T47D (cell line): Measurements from ENCODE around the gene VTI1A.

ENCODE experiments used
- DNase-seq, 2 experiments: peaks; one replicate each; pipeline versions ENCODE4 v3.0.0 to v3.0.0-alpha.2; 2011 to 2012; ENCODE audit warnings: low read depth in 1 of 2, low spot score in 1 of 2
- JUND ChIP-seq: IDR thresholded peaks from 2 replicates; pipeline ENCODE4 v1.6.1; 2012; ENCODE audit warnings: low read depth
- in situ Hi-C: cut with HindIII; loops from 2 replicates; pipeline ENCODE4 v1.10.0; 2016; ENCODE audit warnings: low sequenced_read_pairs, low pct_unique_long_range_greater_than_20kb

Gene VTI1A

DNA sequence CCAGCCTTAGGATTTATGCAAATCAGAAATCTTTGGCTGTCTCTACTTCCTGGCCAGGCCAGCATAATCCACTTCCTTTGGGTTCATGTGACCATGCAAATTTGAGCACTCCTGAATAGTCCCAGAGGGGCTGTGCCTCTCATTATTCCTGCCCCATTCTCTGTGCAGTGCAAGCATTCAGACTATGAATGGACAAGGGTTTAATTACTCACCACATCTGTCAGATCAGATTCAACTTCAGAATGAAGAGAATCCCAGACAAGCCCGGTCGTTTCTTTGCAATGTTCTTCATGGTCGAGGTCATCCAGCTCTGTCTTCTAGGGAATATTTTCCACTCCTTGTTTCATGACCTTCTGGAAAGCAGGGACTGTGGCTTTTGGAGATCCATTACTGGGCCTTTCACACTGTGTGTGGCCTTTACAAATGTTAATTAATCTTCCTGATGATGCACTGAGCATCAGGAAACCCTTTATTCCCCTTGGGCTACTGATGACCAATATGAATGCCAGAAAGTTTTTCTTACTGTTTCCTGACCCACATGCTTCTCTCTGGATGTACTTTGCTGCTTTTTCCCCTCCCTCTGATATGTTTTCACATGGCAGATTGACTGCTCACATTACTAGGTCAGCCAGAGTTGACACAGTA, 285.4 kb downstream of the VTI1A start:
- in situ Hi-C loops, result no loop called here
- TF ChIP-seq JUND, result no peak
- DNase-seq, result no peak

DNA sequence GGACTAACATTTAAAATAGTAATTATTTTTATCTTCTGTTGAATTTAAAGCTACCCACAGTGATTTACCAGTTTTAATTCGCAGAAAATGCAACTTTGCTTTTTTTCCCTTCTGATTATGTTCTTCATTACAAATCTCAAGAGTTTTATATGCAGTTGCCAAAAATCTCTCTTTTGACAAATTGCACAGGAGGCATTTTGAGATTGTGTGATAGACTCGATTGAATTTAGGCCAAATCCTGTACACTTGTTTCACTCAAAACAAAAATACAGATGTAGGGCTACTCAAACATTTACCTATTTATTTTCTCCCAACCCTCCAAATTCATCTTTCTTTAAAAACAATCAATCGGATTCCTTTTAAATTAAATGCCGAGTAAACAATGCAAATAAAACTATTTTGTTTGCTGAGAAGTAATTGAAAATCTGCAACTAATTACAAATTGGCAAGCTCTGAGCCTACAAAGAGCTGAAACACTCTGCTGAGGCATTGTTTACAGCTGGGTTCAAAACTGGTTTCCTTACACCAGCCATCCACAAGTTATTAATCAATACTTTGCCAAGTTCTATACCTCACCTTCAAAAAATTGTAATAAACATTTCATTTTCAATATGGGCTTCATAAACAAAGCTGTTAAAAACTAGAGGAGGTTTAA, 288.2 kb downstream of the VTI1A start:
- in situ Hi-C loops, result no loop called here
- no peak for DNase-seq
- TF ChIP-seq JUND, result no peak

DNA sequence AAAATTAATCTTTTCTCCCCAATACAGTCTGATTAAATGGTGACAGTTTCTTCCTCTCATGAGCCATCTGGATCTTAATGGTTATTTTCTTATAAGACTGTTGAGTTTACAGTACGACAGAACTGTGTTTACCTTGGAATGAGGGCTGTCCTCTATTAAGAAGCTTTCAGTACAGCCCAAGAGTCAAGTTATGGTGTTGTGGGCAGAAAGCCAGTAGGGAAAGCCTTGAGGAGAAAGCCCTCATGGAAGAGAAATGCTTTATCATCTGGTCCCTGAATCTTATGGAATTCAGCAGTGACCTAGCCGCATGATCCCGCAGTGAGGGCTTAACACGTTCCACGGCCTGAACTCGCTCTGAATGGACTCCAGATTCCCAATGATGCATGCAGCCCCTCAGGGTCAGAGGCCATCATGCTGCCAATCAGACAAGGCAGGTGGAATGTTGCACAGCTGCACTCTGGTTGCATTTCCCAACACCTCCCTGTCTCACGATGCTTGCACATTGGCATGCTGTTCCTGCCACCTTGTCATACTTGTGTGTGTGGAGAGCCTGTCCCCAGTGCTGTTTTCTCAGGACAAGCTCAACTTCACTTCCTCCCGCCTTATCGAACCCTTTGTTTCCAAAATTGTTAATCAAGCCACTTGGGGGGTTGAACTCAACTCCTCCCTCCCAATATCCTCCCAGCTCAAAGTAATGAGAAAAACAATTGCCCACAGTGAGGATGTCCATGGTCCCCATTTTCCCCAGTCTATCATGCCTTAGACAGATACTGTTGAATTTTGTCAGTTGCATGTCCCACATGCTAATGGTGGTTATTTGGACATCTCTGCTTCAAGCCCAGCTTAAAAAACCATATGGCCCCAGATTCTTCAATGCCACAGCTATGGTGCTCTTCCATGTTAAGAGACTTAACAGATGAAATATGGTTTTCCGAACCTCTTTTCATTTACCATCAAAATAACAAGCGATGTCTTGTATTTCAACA, 291.9 kb downstream of the VTI1A start:
- no peak for TF ChIP-seq JUND
- in situ Hi-C loops, result no loop called here
- peak in 1 of 2 experiments; percentile 33 for DNase-seq

DNA sequence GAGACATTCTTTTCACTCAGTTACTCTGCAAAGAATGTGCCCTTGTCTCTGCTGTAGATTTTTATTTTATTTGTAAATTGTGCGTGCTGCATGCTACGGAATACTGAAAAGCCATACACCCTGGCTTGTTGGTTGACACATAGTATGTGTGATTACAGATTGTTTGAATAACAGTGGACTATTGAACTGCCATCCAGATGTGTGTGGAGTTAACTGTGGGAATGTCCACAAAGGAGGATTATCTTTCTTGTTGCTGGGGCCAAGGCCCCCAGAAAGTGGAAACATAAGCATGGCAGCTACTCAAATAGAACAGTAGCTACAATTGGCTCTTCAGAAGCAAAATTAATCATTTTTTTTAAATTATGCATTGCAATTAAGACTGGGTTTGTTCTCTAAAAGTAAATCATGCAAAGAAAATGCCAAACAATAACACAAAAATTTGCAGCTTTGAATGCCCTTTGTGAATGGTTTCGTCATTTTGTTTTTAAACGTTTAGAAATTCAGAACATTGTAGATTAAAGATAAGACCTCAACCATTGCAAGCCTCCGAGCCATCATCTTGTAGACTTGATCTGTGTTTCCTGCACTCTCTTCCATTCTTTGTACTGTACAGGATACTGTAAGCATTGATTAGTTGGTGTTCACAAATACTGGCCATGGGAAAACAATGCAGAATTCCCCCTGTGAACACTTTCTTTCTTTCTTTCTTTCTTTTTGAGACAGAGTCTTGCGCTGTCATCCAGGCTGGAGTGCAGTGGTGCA, 292.8 kb downstream of the VTI1A start:
- TF ChIP-seq JUND, result no peak
- in situ Hi-C loops, result no loop called here
- no peak for DNase-seq

DNA sequence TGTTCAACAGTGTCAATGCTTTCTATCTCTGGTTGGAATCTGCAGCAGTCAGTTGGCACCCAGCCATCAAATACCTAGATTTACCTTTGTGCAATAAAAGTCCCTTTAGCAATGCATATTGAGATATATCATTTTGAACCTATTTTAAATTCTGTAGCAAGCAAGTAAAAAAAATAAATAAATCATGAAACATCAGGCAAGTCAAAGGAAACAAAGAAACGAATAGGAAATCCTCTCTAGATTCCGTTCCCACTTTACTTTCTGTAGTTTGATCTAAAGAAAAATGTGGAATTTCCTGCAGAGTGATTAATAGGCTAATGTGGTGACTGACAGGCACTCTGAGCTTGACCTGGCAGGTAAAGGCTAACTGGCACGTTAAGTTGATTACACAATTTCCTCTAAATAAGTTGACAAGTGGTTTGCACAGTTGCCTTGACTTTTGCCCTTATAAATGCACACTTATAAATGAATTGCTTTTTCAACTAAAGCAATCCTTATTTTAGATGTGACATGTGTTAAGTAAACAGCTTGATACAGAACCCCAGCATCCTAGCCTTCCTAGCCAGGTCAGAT, 294.9 kb downstream of the VTI1A start:
- TF ChIP-seq JUND, result no peak
- peak in 1 of 2 experiments; percentile 47 for DNase-seq
- in situ Hi-C loops, result no loop called here

DNA sequence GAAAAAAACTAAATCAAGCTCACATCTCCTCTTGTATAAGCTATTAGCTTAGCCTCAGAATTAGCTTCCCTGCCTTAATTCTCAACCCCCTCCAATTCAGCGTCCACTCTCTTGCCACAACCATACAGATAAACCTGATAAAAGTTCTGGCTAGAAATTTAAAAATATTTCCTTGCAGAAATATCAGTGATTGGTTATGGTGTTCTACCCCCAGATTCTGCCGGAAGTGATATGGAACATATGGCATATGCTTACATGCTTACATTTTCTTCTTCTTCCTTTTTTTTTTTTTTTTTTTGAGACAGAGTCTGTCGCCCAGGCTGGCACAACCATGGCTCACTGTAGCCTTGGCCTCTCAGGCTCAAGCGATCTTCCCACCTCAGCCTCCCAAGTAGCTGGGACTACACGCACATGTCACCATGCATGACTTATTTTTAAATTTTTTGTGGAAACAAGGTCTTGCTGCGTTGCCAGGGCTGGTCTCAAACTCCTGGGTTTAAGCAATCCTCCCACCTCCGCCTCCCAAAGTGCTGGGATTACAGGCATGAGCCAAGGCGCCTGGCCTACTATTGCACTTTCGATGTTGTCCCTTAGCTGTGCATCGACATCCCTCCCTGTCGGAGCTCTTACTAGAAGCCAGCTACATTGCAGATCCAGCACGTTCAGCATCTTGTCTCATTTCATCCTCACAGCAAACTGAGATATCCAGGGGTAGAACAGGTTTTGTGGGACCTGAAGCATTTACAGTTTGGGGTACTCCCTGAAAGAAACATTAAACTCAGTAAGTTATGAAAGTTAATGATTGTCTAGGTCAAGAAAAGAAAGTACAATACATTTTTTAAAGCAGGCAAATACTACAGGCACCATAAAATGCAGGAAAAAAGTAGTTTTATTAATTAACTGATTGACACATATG, 297.4 kb downstream of the VTI1A start:
- in situ Hi-C loops, result no loop called here
- DNase-seq, result no peak
- TF ChIP-seq JUND, result no peak

DNA sequence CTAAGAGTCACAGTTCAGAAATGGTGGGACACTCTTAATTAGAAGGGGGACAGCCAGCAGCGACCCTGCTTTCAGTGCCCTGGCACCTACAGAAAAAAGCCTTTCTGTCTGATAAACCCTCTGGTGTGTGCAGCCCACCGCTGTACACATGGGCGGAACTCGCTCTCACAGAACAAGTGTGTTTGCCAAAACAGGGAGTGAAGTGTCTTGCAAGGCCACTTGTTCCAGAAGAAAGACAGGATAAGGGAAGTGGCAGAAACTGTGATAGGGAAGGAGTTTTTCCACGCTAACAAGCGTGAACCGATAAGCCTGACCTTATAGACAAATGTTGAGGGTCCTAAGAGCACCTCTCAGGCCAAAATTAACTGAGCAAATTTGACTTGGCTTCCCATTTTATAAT, 299.3 kb downstream of the VTI1A start:
- DNase-seq, result no peak
- TF ChIP-seq JUND, result no peak
- in situ Hi-C loops, result no loop called here

DNA sequence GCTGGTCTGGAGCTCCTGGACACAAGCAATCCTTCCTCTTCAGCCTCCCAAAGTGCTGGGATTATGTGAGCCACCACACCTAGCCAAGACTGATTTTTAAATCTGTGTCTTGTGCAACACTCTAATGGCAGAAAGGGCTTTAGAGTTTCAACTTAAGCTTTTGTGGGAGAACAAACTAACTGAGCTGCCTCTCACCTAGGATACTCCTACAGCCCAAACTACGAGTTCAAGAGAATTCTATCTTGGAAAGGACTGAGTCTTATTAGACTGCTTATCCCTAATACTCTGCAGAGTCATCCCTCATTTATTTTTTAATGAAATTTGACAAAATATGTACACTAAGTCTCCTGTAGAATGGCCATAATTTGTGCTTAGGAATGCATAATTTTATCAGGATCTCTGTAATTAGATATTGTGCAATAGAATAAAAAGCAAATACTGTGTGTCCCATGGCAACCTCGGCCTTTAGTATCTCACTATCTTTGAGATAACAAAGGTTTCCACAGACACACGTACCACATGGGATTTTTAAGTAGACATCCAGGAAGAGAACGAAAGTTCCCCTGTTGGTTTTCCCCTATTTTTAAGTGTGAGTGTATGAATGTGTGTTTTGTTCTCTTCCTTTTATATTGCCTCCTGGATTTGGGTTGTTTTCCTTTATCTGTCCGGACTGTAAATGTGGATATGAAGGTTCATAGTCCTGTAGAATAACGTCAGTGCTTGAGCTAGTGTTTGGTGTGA, 303.6 kb downstream of the VTI1A start:
- in situ Hi-C loops, result no loop called here
- no peak for DNase-seq
- no peak for TF ChIP-seq JUND

DNA sequence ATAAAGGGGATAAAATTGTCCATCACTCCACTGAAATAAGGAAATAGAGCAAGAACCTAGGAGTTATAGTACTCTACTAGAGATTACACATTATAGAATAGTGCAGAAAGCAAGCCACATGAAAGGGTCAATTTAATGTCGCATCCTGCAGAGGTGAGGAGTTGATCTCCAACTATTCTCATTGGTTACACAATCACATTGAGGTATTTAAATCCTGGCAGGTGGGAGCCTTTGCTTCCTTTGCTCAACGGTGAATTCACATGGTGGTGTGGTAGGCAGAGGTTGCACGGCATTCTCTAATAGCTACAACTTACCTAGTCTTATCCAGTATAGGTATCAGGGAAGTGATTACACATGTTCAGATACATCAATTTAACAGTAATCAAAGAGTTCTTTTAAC, 304.6 kb downstream of the VTI1A start:
- DNase-seq, result no peak

DNA sequence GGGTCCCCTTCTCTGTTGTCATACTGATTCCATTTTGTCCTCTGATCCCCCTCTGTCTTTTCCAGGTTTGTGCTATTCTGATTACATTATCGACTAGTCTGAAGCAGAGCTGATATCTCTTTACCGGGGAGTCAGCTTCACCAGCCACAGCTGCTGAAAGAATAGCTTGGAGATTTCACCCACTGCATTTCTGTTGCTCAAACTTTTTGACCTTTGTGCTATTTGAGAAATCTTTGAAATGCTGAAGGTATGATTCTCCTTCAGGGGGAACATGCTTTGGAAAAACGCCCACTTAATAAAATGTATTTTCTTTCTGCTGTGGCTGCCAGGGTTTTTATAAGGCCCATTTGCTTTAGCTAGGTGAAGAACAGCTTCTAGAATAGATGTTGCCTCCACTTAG, 305.3 kb downstream of the VTI1A start:
- DNase-seq, result no peak
- in situ Hi-C loops, result no loop called here
- no peak for TF ChIP-seq JUND

More for the DNA sequence above, 304.6 kb downstream of the VTI1A start:
- TF ChIP-seq JUND, result no peak
- in situ Hi-C loops, result no loop called here
